Measurements from ENCODE around the gene CENPM.
A peak's percentile ranks its signal among the peaks of the same experiment; 100 is the strongest.

CENPM gene

DNA sequence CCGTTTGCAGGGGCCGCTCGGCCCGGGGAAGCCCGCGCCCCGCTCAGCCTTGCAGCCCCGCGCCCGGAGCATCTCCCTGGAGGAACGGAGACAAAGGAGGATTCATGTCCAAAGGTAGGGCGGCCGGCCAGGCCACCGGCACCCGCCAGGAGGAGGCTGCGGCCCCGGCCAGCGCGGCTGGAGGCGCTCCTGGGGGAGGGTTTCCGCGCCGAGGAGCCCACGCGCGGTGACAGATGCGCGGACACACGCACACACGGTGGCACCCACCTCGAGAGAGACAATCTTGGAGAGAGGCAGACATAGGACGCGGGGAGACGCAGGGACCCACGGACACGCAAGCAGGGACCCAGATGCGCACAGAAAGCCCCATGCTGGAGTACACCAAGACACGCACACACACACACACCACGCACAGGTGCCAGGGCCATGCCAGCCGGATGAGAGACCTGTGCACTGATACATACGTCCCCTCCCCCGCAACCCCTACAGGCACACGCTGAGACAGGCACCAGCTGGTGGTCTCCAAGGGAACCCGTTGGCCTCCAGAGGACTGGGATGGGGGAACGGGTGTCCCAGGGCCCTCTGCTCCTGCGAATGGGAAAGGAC, 30.1 kb upstream of the CENPM start:
- Histone ChIP-seq H3K27me3 (ENCODE audit: low read depth, low read length) (peaks cover 10% of the 10 kb centered on the region), H3K4me1 (ENCODE audit: control insufficient read depth in 1 of 2, insufficient read depth in 2 of 2, low read length in 2 of 2) (peaks cover 0 to 10% of the 10 kb centered on the region in 2 donors), H3K9me3 (ENCODE audit: control insufficient read depth in 1 of 2, low read length in 2 of 2) (no peaks in the 10 kb centered on the region), H3K4me3 (ENCODE audit: low read depth in 1 of 2, low read length in 2 of 2) (peak overlapping the region; percentile 11 to 61), H3K36me3 (ENCODE audit: control insufficient read depth in 1 of 2, insufficient read depth in 2 of 2, low read length in 2 of 2) (no peaks in the 10 kb centered on the region), H3K27ac (ENCODE audit: low read length) (no peak overlapping the region)

DNA sequence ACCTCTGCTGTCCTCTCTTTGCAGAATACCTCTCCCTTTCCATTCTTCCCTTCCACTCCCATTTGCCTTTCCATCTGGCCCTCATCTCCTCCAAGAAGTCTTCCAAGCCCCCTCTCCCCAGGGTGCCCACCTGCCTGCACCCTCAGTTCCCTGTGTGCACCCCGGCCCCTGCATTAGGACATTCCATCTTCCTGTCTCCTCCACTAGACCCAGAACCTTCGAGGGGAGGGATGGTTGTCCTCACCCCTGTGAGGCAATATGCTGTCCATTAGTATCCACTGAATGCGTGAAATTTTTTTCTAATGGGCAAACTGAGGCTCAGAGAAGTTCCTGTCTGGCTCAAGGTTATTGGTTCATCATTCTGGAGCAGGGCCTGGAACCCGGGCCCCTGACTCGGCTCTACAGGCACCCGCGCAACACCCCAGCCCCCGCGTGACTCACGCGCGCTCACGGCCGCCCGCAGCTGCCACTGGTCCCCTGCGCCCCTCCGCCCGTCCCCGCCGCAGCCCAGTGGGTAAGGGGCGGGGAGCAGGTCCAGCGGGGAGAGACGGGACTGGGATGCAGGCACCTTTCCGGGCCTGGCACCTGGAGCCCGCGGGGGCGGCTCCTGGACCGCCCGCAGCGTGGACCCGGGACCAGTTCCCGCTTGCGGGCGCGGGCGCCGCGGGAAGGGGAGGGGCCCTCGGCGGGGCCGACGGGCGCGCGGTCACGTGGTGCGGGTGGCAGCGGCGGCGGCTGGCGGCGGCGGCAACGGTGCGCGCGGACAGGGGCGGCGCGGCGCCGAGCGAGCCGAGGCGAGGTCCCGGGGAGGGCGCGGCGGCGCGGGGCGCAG, 29.3 kb upstream of the CENPM start:
- Histone ChIP-seq H3K27ac (ENCODE audit: low read length) (no peak overlapping the region), H3K4me1 (ENCODE audit: control insufficient read depth in 1 of 2, insufficient read depth in 2 of 2, low read length in 2 of 2) (peaks cover 0 to 10% of the 10 kb centered on the region in 2 donors), H3K27me3 (ENCODE audit: low read depth, low read length) (peaks cover 10% of the 10 kb centered on the region), H3K9me3 (ENCODE audit: control insufficient read depth in 1 of 2, low read length in 2 of 2) (no peaks in the 10 kb centered on the region), H3K4me3 (ENCODE audit: low read depth in 1 of 2, low read length in 2 of 2) (peak overlapping the region in 1 of 2 donors; percentile 65), H3K36me3 (ENCODE audit: control insufficient read depth in 1 of 2, insufficient read depth in 2 of 2, low read length in 2 of 2) (no peaks in the 10 kb centered on the region)

DNA sequence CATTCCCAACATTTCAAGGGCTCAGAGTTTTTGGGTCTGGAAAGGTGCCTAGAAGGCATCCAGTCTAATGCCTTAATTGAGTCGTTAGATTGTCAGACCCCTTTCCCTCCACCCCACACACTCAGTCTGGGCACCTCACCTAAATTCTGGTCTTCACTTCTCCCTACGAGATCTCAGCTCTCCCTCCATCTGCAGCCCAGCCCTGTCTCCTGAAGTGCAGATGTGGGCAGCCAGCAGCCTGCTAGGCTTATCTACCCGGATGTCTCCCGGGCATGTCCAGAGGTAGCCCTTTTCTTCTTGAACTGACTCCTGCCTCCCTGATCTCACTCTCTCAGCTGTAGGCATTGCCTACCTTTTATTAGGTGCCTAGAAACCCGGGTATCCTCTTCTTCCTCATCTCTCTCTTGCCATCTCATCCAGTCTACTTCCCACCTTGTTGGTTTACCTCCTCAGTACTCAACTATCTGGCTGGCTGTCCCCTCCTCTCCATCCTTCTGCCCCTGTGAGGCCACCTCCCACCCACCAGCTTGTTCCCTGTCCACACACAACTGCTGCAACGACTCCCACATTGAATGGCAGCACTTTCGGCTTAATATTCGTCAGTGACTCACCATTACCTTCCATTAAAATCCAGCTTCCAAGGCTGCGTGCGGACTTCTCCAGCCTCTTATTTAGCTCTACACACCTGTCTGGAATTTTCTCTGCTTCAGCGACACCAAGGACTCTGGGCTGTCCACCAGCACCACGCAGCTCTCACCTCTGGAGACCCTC, 28.5 kb upstream of the CENPM start:
- peaks cover 10% of the 10 kb centered on the region for H3K27me3 ChIP-seq (ENCODE audit: low read depth, low read length)
- no peak overlapping the region for H3K27ac ChIP-seq (ENCODE audit: low read length)
- peaks cover 0 to 10% of the 10 kb centered on the region in 2 donors for H3K4me1 ChIP-seq (ENCODE audit: control insufficient read depth in 1 of 2, insufficient read depth in 2 of 2, low read length in 2 of 2)
- no peak overlapping the region for H3K4me3 ChIP-seq (ENCODE audit: low read depth in 1 of 2, low read length in 2 of 2)
- no peaks in the 10 kb centered on the region for H3K36me3 ChIP-seq (ENCODE audit: control insufficient read depth in 1 of 2, insufficient read depth in 2 of 2, low read length in 2 of 2)
- no peaks in the 10 kb centered on the region for H3K9me3 ChIP-seq (ENCODE audit: control insufficient read depth in 1 of 2, low read length in 2 of 2)

DNA sequence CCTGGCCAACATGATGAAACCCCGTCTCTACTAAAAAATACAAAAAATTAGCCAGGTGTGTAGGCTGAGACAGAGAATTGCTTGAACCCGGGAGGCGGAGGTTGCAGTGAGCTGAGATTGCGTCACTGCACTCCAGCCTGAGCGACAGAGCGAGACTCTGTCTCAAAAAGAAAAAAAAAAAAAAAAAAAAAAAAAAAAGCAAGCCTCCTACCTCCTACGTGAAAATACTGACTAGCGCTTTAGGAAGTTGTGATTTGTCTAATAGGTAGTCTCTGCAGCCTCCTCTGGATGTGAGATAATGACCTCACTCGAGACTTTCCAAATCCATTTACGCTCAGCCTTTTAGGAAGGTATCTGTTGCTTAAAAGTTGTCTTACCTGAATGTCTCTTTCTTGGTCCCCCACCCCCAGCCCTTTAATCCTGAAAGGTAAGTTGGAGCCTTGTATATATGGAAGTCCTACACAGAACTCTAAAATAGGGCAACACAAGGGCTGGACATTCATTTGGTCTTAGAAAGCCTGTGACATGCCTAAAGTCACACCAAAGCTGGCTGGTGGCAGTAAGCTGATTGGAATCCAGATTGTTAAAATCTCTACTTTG, 27.8 kb upstream of the CENPM start:
- Histone ChIP-seq H3K27ac (ENCODE audit: low read length) (no peak overlapping the region), H3K27me3 (ENCODE audit: low read depth, low read length) (peaks cover 10% of the 10 kb centered on the region), H3K4me3 (ENCODE audit: low read depth in 1 of 2, low read length in 2 of 2) (no peak overlapping the region), H3K9me3 (ENCODE audit: control insufficient read depth in 1 of 2, low read length in 2 of 2) (no peaks in the 10 kb centered on the region), H3K4me1 (ENCODE audit: control insufficient read depth in 1 of 2, insufficient read depth in 2 of 2, low read length in 2 of 2) (peaks cover 0 to 10% of the 10 kb centered on the region in 2 donors), H3K36me3 (ENCODE audit: control insufficient read depth in 1 of 2, insufficient read depth in 2 of 2, low read length in 2 of 2) (no peaks in the 10 kb centered on the region)

DNA sequence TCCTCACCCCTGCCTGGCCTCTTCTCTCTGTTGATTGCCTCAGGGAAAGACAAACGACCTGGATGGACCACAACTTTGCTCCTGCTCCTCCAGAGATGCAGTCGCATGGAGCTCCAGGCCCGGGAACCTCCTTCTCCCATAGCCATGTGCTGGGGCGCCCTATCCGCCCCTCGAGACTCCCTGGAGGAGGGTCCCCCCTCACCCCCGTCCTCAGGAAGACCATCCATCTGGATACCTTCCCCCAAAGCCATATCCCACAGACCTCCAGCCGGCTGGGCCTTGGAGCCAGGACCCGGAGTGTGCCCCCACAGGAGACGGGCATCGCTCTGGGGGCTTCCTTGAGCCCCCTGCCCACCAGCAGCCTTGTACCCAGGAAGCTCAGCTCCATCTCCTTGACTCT, 24.5 kb upstream of the CENPM start:
- H3K27me3 ChIP-seq (ENCODE audit: low read depth, low read length): peaks cover 6% of the 10 kb centered on the region

DNA sequence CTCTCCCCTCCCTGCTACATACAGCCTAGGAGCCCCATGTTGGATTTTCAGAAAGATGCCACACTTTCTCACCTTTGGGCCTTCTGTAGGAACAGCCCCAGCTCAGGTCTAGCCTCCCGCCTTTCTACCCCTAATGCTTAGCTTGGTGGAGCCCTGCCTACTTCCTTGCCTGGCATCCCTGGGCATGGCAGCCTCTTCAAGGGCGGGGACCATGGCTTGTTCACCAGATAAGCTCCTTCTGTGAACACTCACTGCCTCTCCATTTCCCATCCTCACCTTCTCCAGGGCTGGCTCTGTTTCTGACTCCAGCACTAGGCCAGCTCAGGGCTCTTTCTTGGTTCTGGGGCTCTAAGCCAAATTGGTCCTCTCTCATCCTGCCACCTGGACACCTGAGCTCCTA, 23.6 kb upstream of the CENPM start:
- no peaks in the 10 kb centered on the region for H3K27me3 ChIP-seq (ENCODE audit: low read depth, low read length)
- no peaks in the 10 kb centered on the region for H3K4me1 ChIP-seq (ENCODE audit: control insufficient read depth in 1 of 2, insufficient read depth in 2 of 2, low read length in 2 of 2)
- no peaks in the 10 kb centered on the region for H3K9me3 ChIP-seq (ENCODE audit: control insufficient read depth in 1 of 2, low read length in 2 of 2)
- H3K36me3 ChIP-seq (ENCODE audit: control insufficient read depth in 1 of 2, insufficient read depth in 2 of 2, low read length in 2 of 2): no peaks in the 10 kb centered on the region
- H3K4me3 ChIP-seq (ENCODE audit: low read depth in 1 of 2, low read length in 2 of 2): no peak overlapping the region
- H3K27ac ChIP-seq (ENCODE audit: low read length): no peak overlapping the region

More for the DNA sequence above, 24.5 kb upstream of the CENPM start:
- H3K9me3 ChIP-seq (ENCODE audit: control insufficient read depth in 1 of 2, low read length in 2 of 2): no peaks in the 10 kb centered on the region
- no peak overlapping the region for H3K4me3 ChIP-seq (ENCODE audit: low read depth in 1 of 2, low read length in 2 of 2)
- no peaks in the 10 kb centered on the region for H3K36me3 ChIP-seq (ENCODE audit: control insufficient read depth in 1 of 2, insufficient read depth in 2 of 2, low read length in 2 of 2)
- peaks cover 0 to 3% of the 10 kb centered on the region in 2 donors for H3K4me1 ChIP-seq (ENCODE audit: control insufficient read depth in 1 of 2, insufficient read depth in 2 of 2, low read length in 2 of 2)
- H3K27ac ChIP-seq (ENCODE audit: low read length): no peak overlapping the region

DNA sequence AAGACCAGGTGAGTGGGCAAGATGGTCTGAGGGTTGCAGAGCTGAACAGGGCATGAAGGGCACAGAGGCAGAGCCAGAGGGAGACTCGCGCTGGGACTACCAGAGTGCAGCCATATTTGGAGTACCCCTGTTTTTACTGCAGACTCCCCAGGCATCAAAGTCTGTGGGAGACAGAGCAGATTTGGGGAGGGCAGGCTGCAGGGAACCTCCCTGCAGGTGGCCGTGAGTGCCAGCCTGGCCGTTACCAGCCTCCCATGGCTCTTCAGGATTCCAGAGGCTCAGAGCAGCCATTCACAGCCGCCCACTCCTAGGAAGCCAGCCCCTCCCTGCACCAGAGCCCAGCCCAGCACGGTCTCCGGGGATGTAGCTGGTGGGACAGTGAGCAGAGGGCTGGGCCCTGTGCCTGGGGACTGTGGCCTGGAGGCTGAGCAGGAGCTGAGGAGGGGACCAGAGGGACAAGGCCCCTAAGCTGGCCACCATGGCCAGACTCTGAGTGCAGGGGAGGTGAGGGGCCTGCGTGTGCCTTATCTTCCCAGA, 22.2 kb upstream of the CENPM start, which contains the start of gene SEPTIN3:
SEPTIN3 (plus strand) TSS at position 334 of the 537 bp plus-strand sequence. CDS start 2,050 bp downstream, outside the sequence.
- Histone ChIP-seq H3K4me3 (ENCODE audit: low read depth in 1 of 2, low read length in 2 of 2) (no peak within 1 kb of the TSS), H3K27ac (ENCODE audit: low read length) (no peak within 1 kb of the TSS), H3K27me3 (ENCODE audit: low read depth, low read length) (no peaks in the 10 kb centered on the region), H3K9me3 (ENCODE audit: control insufficient read depth in 1 of 2, low read length in 2 of 2) (no peaks in the 10 kb centered on the region), H3K36me3 (ENCODE audit: control insufficient read depth in 1 of 2, insufficient read depth in 2 of 2, low read length in 2 of 2) (no peaks in the 10 kb centered on the region), H3K4me1 (ENCODE audit: control insufficient read depth in 1 of 2, insufficient read depth in 2 of 2, low read length in 2 of 2) (no peaks in the 10 kb centered on the region)

DNA sequence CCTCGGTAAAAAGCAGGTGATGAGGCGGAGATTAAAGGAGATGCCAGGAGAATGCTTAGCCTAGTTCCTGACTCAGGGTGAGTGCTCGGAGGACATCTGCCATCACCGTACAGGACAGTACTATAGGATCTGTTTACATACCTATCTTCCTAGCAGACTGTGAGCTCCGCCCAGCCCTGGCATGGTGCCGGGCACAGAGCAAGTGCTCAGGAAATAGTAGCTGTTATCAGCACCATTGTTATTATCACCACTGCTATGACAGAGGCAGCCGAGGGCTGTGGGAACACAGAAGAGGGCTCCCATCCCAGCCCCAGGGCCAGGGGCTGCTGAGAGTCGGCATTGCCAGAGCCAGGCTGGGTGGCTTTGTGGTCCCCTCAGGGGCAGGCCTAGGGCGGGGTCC, 21.6 kb upstream of the CENPM start:
- H3K27me3 ChIP-seq (ENCODE audit: low read depth, low read length): no peaks in the 10 kb centered on the region
- H3K4me1 ChIP-seq (ENCODE audit: control insufficient read depth in 1 of 2, insufficient read depth in 2 of 2, low read length in 2 of 2): no peaks in the 10 kb centered on the region
- H3K27ac ChIP-seq (ENCODE audit: low read length): no peak overlapping the region
- H3K9me3 ChIP-seq (ENCODE audit: control insufficient read depth in 1 of 2, low read length in 2 of 2): no peaks in the 10 kb centered on the region
- H3K4me3 ChIP-seq (ENCODE audit: low read depth in 1 of 2, low read length in 2 of 2): no peak overlapping the region
- no peaks in the 10 kb centered on the region for H3K36me3 ChIP-seq (ENCODE audit: control insufficient read depth in 1 of 2, insufficient read depth in 2 of 2, low read length in 2 of 2)

DNA sequence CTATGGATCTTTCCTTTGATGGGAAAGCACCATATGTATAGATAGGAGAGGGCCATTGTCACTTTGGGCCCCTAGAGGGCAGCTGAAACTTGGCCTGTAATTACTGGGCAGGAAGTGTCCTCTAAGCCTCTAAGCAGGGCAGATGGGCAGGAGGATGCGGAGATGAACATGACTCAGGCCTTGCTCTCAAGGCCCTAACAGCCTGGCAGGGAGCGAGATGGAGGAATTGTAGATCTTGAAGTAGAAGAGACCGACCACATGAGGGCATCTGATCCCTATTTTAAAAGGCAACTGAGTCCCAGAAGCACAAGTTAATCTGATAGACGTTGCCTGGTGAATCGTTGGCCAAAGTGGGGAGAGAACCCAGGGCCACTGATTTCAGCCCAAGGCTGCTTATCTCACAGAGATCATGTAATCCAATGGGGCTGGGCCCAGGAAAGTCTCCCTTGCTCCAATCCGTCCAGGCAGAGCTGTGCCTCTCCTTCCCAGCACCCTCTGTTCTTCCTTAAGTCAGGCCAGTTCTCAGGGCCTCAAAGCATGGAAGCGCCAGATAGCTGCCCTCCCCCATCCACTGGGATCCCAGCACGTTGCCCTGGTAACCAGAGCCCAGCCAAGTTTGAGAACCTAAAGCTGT, 19.8 kb upstream of the CENPM start:
- Histone ChIP-seq H3K4me1 (ENCODE audit: control insufficient read depth in 1 of 2, insufficient read depth in 2 of 2, low read length in 2 of 2) (no peaks in the 10 kb centered on the region), H3K27me3 (ENCODE audit: low read depth, low read length) (no peaks in the 10 kb centered on the region), H3K36me3 (ENCODE audit: control insufficient read depth in 1 of 2, insufficient read depth in 2 of 2, low read length in 2 of 2) (no peaks in the 10 kb centered on the region), H3K27ac (ENCODE audit: low read length) (no peak overlapping the region), H3K4me3 (ENCODE audit: low read depth in 1 of 2, low read length in 2 of 2) (no peak overlapping the region), H3K9me3 (ENCODE audit: control insufficient read depth in 1 of 2, low read length in 2 of 2) (no peaks in the 10 kb centered on the region)

DNA sequence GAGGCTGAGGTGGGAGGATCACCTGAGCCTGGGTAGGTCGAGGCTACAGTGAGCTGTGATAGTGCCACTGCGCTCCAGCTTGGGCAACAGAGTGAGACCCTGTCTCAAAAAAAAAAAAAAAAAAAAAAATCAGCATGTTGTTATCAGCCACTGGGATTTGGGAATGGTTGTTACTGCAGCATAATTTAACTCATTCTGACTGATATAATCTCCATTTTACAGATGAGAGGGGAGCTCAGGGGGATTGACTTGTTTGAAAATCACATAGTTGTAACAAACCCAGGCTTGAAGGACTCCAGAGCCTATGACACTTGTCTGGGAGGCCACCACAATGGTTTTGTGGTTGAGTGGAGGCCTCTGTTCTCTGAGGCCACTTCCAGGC, 19.3 kb upstream of the CENPM start:
- Histone ChIP-seq H3K4me3 (ENCODE audit: low read depth in 1 of 2, low read length in 2 of 2) (no peak overlapping the region), H3K9me3 (ENCODE audit: control insufficient read depth in 1 of 2, low read length in 2 of 2) (no peaks in the 10 kb centered on the region), H3K36me3 (ENCODE audit: control insufficient read depth in 1 of 2, insufficient read depth in 2 of 2, low read length in 2 of 2) (no peaks in the 10 kb centered on the region), H3K27ac (ENCODE audit: low read length) (no peak overlapping the region), H3K4me1 (ENCODE audit: control insufficient read depth in 1 of 2, insufficient read depth in 2 of 2, low read length in 2 of 2) (no peaks in the 10 kb centered on the region), H3K27me3 (ENCODE audit: low read depth, low read length) (no peaks in the 10 kb centered on the region)
